ENCODE results near the gene ANKRD55. TPM values are rescaled to one million over a fixed set of nuclear protein-coding genes. Genes with fewer than 3 reads are reported as not detected.

Gene ANKRD55
- total RNA-seq, 1 donor from 2014 or later = not detected

DNA sequence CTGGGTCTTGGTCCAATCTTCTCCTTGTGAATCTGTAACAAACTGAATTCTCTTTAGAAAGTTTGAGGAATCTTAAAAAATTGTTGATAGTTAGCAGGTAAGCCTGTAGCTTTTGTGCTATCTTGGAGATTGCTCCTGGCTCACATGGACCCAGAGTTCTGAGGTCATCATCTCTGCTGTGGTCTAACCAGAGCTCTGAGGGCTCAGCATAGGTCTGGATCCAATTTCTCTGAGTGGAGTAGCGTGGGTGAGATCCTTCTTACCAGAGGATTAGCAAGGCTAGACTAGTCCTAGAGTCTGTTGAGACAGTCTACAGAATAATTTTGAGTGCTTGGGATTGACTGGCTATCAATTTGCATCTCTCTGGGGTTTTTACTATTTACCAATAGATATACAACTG, 177.8 kb downstream of the ANKRD55 start:
- H3K27ac Mint-ChIP-seq = no peak overlapping the region
- Histone ChIP-seq H2AFZ (replicated peaks) (no peak overlapping the region), H3K27me3 (no peaks in the 10 kb centered on the region), H3F3A (ENCODE audit: low read depth) (no peaks in the 10 kb centered on the region), H3K9me3 (ENCODE audit: low read depth) (no peaks in the 10 kb centered on the region), H3K36me3 (no peaks in the 10 kb centered on the region), H4K20me1 (ENCODE audit: low read depth) (no peaks in the 10 kb centered on the region), H3K9ac (no peak overlapping the region), H3K4me2 (no peak overlapping the region), H3K79me2 (ENCODE audit: low read depth) (no peaks in the 10 kb centered on the region), H3K4me3 (no peak overlapping the region), H3K27ac (no peak overlapping the region), H3K4me1 (no peaks in the 10 kb centered on the region)
- no peaks in the 10 kb centered on the region for H3K27me3 Mint-ChIP-seq (ENCODE audit: insufficient read depth, low read depth)
- H3K36me3 Mint-ChIP-seq = no peaks in the 10 kb centered on the region
- peaks cover 9% of the 10 kb centered on the region for H3K9me3 Mint-ChIP-seq
- no peak overlapping the region for H3K4me3 Mint-ChIP-seq
- no peak for DNase-seq (ENCODE audit: low spot score)
- TF ChIP-seq, protein P1, sequence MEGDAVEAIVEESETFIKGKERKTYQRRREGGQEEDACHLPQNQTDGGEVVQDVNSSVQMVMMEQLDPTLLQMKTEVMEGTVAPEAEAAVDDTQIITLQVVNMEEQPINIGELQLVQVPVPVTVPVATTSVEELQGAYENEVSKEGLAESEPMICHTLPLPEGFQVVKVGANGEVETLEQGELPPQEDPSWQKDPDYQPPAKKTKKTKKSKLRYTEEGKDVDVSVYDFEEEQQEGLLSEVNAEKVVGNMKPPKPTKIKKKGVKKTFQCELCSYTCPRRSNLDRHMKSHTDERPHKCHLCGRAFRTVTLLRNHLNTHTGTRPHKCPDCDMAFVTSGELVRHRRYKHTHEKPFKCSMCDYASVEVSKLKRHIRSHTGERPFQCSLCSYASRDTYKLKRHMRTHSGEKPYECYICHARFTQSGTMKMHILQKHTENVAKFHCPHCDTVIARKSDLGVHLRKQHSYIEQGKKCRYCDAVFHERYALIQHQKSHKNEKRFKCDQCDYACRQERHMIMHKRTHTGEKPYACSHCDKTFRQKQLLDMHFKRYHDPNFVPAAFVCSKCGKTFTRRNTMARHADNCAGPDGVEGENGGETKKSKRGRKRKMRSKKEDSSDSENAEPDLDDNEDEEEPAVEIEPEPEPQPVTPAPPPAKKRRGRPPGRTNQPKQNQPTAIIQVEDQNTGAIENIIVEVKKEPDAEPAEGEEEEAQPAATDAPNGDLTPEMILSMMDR (IDR thresholded peaks at IDR 0.05) = no peak
- no peak for TF ChIP-seq EZH2 (IDR thresholded peaks at IDR 0.05)
- TF ChIP-seq EZH2phosphoT487 (IDR thresholded peaks at IDR 0.05) = no peak
- H3K4me1 Mint-ChIP-seq = no peaks in the 10 kb centered on the region

GRCh38 chr5:56054666-56055065, 178.5 kb downstream of the ANKRD55 start:
- H3K27ac ChIP-seq = no peak overlapping the region
- Mint-ChIP-seq H3K36me3 (no peaks in the 10 kb centered on the region), H3K4me3 (no peak overlapping the region), H3K27me3 (ENCODE audit: insufficient read depth, low read depth) (no peaks in the 10 kb centered on the region), H3K4me1 (no peaks in the 10 kb centered on the region), H3K27ac (no peak overlapping the region), H3K9me3 (peaks cover 9% of the 10 kb centered on the region)
- H3K9ac ChIP-seq = no peak overlapping the region
- H3F3A ChIP-seq (ENCODE audit: low read depth) = no peaks in the 10 kb centered on the region
- H3K27me3 ChIP-seq = no peaks in the 10 kb centered on the region
- no peaks in the 10 kb centered on the region for H3K36me3 ChIP-seq
- H3K4me2 ChIP-seq = no peak overlapping the region
- no peak for TF ChIP-seq EZH2 (IDR thresholded peaks at IDR 0.05)
- TF ChIP-seq, protein P1 (IDR thresholded peaks at IDR 0.05) = no peak
- no peak for TF ChIP-seq EZH2phosphoT487 (IDR thresholded peaks at IDR 0.05)
- no peak overlapping the region for H3K4me3 ChIP-seq
- H3K4me1 ChIP-seq = no peaks in the 10 kb centered on the region
- no peak for DNase-seq (ENCODE audit: low spot score)
- H4K20me1 ChIP-seq (ENCODE audit: low read depth) = no peaks in the 10 kb centered on the region
- no peaks in the 10 kb centered on the region for H3K9me3 ChIP-seq (ENCODE audit: low read depth)
- no peaks in the 10 kb centered on the region for H3K79me2 ChIP-seq (ENCODE audit: low read depth)
- no peak overlapping the region for H2AFZ ChIP-seq (replicated peaks)

DNA sequence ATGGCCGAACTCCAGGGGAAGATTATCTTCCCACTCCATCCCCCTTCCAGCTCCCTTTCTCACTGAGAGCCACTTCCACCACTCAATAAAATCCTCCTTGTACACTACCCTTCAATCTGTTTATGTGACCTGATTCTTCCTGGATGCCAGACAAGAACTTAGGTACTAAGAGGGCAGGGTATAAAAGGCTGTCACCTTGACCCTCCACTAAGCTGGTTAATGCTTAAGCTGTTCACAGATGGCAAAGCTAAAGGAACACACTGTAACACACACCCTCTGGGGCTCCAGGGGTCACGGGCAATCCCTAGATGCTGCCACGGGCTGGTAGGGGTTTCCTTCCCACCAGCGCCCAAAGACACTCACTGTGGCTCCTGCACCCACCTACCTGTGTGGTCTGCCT, 179.8 kb downstream of the ANKRD55 start:
- Mint-ChIP-seq H3K4me1 (no peaks in the 10 kb centered on the region), H3K36me3 (no peaks in the 10 kb centered on the region), H3K4me3 (no peak overlapping the region), H3K9me3 (peaks cover 9% of the 10 kb centered on the region), H3K27me3 (ENCODE audit: insufficient read depth, low read depth) (no peaks in the 10 kb centered on the region), H3K27ac (no peak overlapping the region)
- H3K4me3 ChIP-seq = no peak overlapping the region
- H3K4me1 ChIP-seq = no peaks in the 10 kb centered on the region
- no peaks in the 10 kb centered on the region for H3K79me2 ChIP-seq (ENCODE audit: low read depth)
- DNase-seq (ENCODE audit: low spot score) = no peak
- H3F3A ChIP-seq (ENCODE audit: low read depth) = no peaks in the 10 kb centered on the region
- H3K27me3 ChIP-seq = no peaks in the 10 kb centered on the region
- TF ChIP-seq, protein P1 (IDR thresholded peaks at IDR 0.05) = no peak
- TF ChIP-seq EZH2phosphoT487 (IDR thresholded peaks at IDR 0.05) = no peak
- H3K9me3 ChIP-seq (ENCODE audit: low read depth) = no peaks in the 10 kb centered on the region
- H3K9ac ChIP-seq = no peak overlapping the region
- no peak overlapping the region for H3K4me2 ChIP-seq
- no peaks in the 10 kb centered on the region for H4K20me1 ChIP-seq (ENCODE audit: low read depth)
- no peak overlapping the region for H3K27ac ChIP-seq
- H3K36me3 ChIP-seq = no peaks in the 10 kb centered on the region
- H2AFZ ChIP-seq (replicated peaks) = no peak overlapping the region

Measured in neural progenitor cell (in vitro differentiated cells).